Measurements from ENCODE around the gene PEX14.

GRCh38 chr1:10430216-10431069, 44.3 kb upstream of the PEX14 start, which contains the start of gene CENPS:
- TF ChIP-seq YY1 (IDR thresholded peaks at IDR 0.05; ENCODE audit: insufficient read depth, insufficient read length) (no peak), ZNF274 (IDR thresholded peaks at IDR 0.05; ENCODE audit: low read depth, low read length) (no peak)

Data from NT2/D1 (cell line).